Kidney epithelial cell (primary cell): ENCODE measurements around the gene WNT3A. TPM values are rescaled to one million over a fixed set of nuclear protein-coding genes. Genes with fewer than 3 reads are reported as not detected.

Experiments
- DNase-seq: peaks from one replicate; pipeline ENCODE4 v3.0.0-alpha.2; 2010; ENCODE audit warnings: low read depth
- H3K27me3 ChIP-seq: 2 replicates; pipeline ENCODE4 v1.6.0; 2011; ENCODE audit warnings: low read length; ENCODE audit not compliant: control insufficient read depth, insufficient read depth
- H3K36me3 ChIP-seq: 2 replicates; pipeline ENCODE4 v1.5.1; 2011; ENCODE audit warnings: low read length; ENCODE audit not compliant: control insufficient read depth, insufficient read depth
- H3K4me3 ChIP-seq: 2 replicates; pipeline ENCODE4 v1.5.1; 2011; ENCODE audit warnings: low read depth, mild to moderate bottlenecking, control low read depth, low read length
- CTCF ChIP-seq: IDR thresholded peaks from 2 replicates; pipeline ENCODE4 v1.5.1; 2011; ENCODE audit warnings: mild to moderate bottlenecking, moderate library complexity, low read length, control low read depth, inconsistent platforms; ENCODE audit not compliant: insufficient read depth, poor library complexity, severe bottlenecking
- total RNA-seq: library from RNA; depleted of rRNA; stranded (reverse); fragments of >200 nt; gene quantifications from 2 replicates; pipeline ENCODE4 v1.2.3, GENCODE V29; 2015

WNT3A gene
- total RNA-seq, 1 donor from 2014 or later, result not detected

GRCh38 chr1:228091084-228091483 lies 84.3 kb downstream of the WNT3A start:
- TF ChIP-seq CTCF, result no peak
- no peaks in the 10 kb centered on the region for H3K27me3 ChIP-seq
- H3K36me3 ChIP-seq, result no peaks in the 10 kb centered on the region
- no peak overlapping the region for H3K4me3 ChIP-seq
- no peak for DNase-seq

DNA sequence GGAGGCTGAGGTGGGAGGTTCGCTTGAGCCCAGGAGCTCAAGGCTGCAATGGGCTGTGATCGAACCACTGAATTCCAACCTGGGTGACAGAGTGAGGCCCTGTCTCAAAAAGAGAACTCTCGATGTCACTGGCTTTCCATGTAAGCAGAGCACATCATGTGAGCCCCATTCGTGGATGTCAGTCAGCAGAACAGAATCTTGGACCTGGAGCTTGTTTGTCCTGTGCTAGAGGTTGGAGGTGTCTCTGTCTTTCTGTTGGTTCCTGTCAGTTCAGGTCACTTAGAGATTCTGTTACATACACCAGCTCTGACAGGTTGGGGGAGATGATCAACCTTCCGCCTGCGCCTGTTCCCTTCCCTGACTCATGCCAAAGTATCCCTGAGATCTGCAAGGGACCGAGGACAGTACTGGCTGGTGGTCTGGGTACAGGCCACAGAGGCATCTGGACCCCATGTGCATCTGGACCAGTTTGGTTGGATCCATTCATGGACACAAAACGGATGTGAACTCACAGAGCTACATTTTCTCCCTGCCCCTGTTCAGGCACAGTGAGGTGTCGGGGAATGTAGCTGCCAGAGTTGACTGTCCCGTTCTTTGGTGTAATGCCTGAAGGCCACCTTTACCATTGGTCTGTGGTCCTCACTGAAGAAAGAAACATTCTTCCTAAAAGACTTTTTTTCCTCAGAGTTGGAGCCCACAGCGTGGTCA lies 85.7 kb downstream of the WNT3A start:
- Histone ChIP-seq H3K27me3 (no peaks in the 10 kb centered on the region), H3K4me3 (no peak overlapping the region), H3K36me3 (no peaks in the 10 kb centered on the region)
- TF ChIP-seq CTCF, result no peak
- DNase-seq, result no peak

GRCh38 chr1:228093050-228093906 lies 86.5 kb downstream of the WNT3A start:
- no peaks in the 10 kb centered on the region for H3K36me3 ChIP-seq
- no peak for TF ChIP-seq CTCF
- no peak for DNase-seq
- no peaks in the 10 kb centered on the region for H3K27me3 ChIP-seq
- no peak overlapping the region for H3K4me3 ChIP-seq

DNA sequence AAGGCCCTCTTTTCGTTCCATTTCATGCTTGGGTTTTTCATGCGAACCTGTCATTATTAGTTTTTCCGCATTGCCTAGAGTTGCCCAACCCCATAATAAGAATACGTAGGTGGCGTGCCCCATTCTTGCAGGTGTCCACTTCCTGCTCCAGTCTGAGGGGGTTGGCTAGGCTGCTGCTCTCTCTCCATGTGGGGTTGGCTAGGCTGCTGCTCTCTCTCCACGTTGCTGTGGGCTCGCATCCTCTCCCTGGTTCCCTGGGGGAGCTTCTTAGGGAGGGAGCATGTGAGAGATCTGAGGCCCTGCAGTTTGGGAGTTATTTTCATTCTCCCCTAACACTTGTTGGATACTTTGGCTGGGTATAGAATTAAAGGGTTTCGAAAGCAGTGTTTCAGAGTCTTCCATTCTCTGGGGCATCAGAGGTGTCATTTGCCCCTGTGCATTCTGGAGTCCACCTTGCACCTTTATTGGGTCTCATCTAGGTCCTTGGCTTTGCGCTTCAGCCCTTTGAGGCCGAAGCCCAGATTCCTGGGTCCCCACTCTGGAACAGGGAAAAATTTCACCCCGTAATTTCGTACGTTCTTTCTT lies 87.7 kb downstream of the WNT3A start:
- no peak overlapping the region for H3K4me3 ChIP-seq
- TF ChIP-seq CTCF, result no peak
- no peak for DNase-seq
- no peaks in the 10 kb centered on the region for H3K27me3 ChIP-seq
- H3K36me3 ChIP-seq, result peaks cover 2% of the 10 kb centered on the region

DNA sequence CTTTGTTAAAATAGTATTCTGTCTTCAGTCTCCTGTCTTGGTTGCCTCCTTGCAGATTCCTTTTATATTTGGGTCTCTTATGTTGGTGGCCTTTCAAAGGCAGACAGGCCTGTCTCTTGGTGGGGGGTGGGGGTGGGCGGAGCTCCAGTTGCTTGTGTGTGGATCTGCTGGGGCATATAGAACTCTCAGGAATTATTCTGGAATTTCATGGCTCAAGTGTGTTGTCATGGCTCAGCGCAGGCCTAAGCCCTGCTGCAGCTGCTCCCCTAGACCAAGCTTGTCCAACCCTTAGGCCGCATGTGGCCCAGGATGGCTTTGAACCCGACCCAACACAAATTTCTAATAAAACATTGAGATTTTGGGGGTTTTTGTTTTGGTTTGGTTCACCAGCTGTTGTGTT lies 88.4 kb downstream of the WNT3A start:
- H3K36me3 ChIP-seq, result peaks cover 5% of the 10 kb centered on the region
- no peaks in the 10 kb centered on the region for H3K27me3 ChIP-seq
- no peak overlapping the region for H3K4me3 ChIP-seq
- no peak for DNase-seq
- TF ChIP-seq CTCF, result no peak
